HG03520 (cell line): ENCODE measurements around the gene HCRTR1.

Experiments
- ATAC-seq: cut with Tn5 transposase; IDR thresholded peaks from one replicate; pipeline ENCODE4 v1.9.1; 2021; ENCODE audit warnings: mild to moderate bottlenecking, moderate library complexity; ENCODE audit not compliant: unreplicated experiment

The HCRTR1 gene

GRCh38 chr1:31625561-31626222 is 8.2 kb downstream of the HCRTR1 start:
- no peak for ATAC-seq

GRCh38 chr1:31626223-31627207 is 9.0 kb downstream of the HCRTR1 start:
- ATAC-seq: no peak

GRCh38 chr1:31627301-31627929 is 9.9 kb downstream of the HCRTR1 start:
- no peak for ATAC-seq

GRCh38 chr1:31627930-31628559 is 10.6 kb downstream of the HCRTR1 start:
- no peak for ATAC-seq

- no peak for ATAC-seq
Observed at GRCh38 chr1:31628931-31629556, 11.6 kb downstream of the HCRTR1 start.

- no peak for ATAC-seq
Observed at GRCh38 chr1:31632649-31633048, 15.2 kb downstream of the HCRTR1 start.

- ATAC-seq: no peak
Observed at GRCh38 chr1:31633117-31633516, 15.6 kb downstream of the HCRTR1 start.

GRCh38 chr1:31637915-31638673 is 20.6 kb downstream of the HCRTR1 start:
- no peak for ATAC-seq

- no peak for ATAC-seq
Observed at GRCh38 chr1:31639543-31639942, 22.1 kb downstream of the HCRTR1 start.

- ATAC-seq: no peak
Observed at GRCh38 chr1:31640179-31640578, 22.7 kb downstream of the HCRTR1 start.

GRCh38 chr1:31640964-31641363 is 23.5 kb downstream of the HCRTR1 start:
- no peak for ATAC-seq

GRCh38 chr1:31642366-31642765 is 24.9 kb downstream of the HCRTR1 start:
- no peak for ATAC-seq

GRCh38 chr1:31642897-31643296 is 25.4 kb downstream of the HCRTR1 start:
- no peak for ATAC-seq

GRCh38 chr1:31643976-31644559 is 26.6 kb downstream of the HCRTR1 start:
- no peak for ATAC-seq

GRCh38 chr1:31644560-31645273 is 27.2 kb downstream of the HCRTR1 start, which contains the start of gene PEF1:
TSS of gene PEF1 (minus strand) at chr1:31644876. CDS start at chr1:31644864, 12 bp downstream.
- ATAC-seq: peak; percentile 79

- ATAC-seq: no peak
Observed at GRCh38 chr1:31645274-31645568, 27.7 kb downstream of the HCRTR1 start.

GRCh38 chr1:31646259-31646960 is 28.9 kb downstream of the HCRTR1 start:
- no peak for ATAC-seq

GRCh38 chr1:31647106-31647505 is 29.6 kb downstream of the HCRTR1 start:
- no peak for ATAC-seq
